CD8-positive, alpha-beta memory T cell (primary cell): ENCODE results near the gene ZNF335. TPM values are rescaled to one million over a fixed set of nuclear protein-coding genes. Genes with fewer than 3 reads are reported as not detected.
A peak's percentile ranks its signal among the peaks of the same experiment; 100 is the strongest.

Experiments used
- CTCF ChIA-PET: fragments of 350-600 bp; sonication (Branson Sonifier 250); formaldehyde crosslinking; loops from one replicate; lab custom pipeline; 2021; ENCODE audit warnings: antibody characterized with exemption; lab: Charles Lee
- POLR2A ChIA-PET: fragments of 350-600 bp; sonication (Branson Sonifier 250); formaldehyde crosslinking; loops from one replicate; lab custom pipeline; 2021; ENCODE audit warnings: antibody characterized with exemption; lab: Charles Lee
- DNase-seq, 5 donors: peaks; one replicate each; pipeline versions ENCODE4 v3.0.0 to v3.0.0-alpha.2; 2020 to 2022; ENCODE audit warnings: mixed read lengths in 1 of 5
- H3K27ac ChIP-seq: one replicate; pipeline ENCODE4 v1.7.0; 2013; ENCODE audit warnings: low read depth, mild to moderate bottlenecking, low read length, moderate library complexity
- H3K27me3 ChIP-seq: 2 replicates; pipeline ENCODE4 v1.7.0; 2013; ENCODE audit warnings: low read length, mild to moderate bottlenecking; ENCODE audit not compliant: insufficient read depth, poor library complexity, severe bottlenecking
- H3K36me3 ChIP-seq: 2 replicates; pipeline ENCODE4 v1.7.0; 2013; ENCODE audit warnings: mild to moderate bottlenecking, low read length, moderate library complexity; ENCODE audit not compliant: insufficient read depth
- H3K4me1 ChIP-seq: 2 replicates; pipeline ENCODE4 v1.7.0; 2013; ENCODE audit warnings: mild to moderate bottlenecking, low read length, moderate library complexity; ENCODE audit not compliant: insufficient read depth
- H3K4me3 ChIP-seq: 2 replicates; pipeline ENCODE4 v1.7.0; 2013; ENCODE audit warnings: mild to moderate bottlenecking, low read length
- H3K9me3 ChIP-seq: 2 replicates; pipeline ENCODE4 v1.7.0; 2013; ENCODE audit warnings: mild to moderate bottlenecking, low read length
- H3K27ac Mint-ChIP-seq, 8 donors: one replicate each; pipeline ENCODE4 v1.8.0; 2020 to 2021; ENCODE audit warnings: mixed read lengths in 8 of 8, mild to moderate bottlenecking in 6 of 8, inconsistent platforms in 3 of 8, moderate library complexity in 3 of 8
- H3K27me3 Mint-ChIP-seq, 2 donors: one replicate each; pipeline ENCODE4 v1.8.0; 2020 to 2021; ENCODE audit warnings: mixed read lengths in 2 of 2, mild to moderate bottlenecking in 1 of 2, moderate library complexity in 1 of 2
- H3K36me3 Mint-ChIP-seq, 3 donors: one replicate each; pipeline ENCODE4 v1.8.0; 2020 to 2021; ENCODE audit warnings: mixed read lengths in 3 of 3, inconsistent platforms in 1 of 3, mild to moderate bottlenecking in 1 of 3
- H3K4me1 Mint-ChIP-seq, 3 donors: one replicate each; pipeline ENCODE4 v1.8.0; 2020 to 2021; ENCODE audit warnings: mixed read lengths in 3 of 3, inconsistent platforms in 1 of 3, mild to moderate bottlenecking in 1 of 3
- H3K4me3 Mint-ChIP-seq, 7 donors: one replicate each; pipeline ENCODE4 v1.8.0; 2020 to 2021; ENCODE audit warnings: mixed read lengths in 7 of 7, mild to moderate bottlenecking in 6 of 7, moderate library complexity in 4 of 7, inconsistent platforms in 2 of 7
- H3K9me3 Mint-ChIP-seq, 5 donors: one replicate each; pipeline ENCODE4 v1.8.0; 2020 to 2022; ENCODE audit warnings: mixed read lengths in 5 of 5, mild to moderate bottlenecking in 3 of 5, moderate library complexity in 2 of 5, inconsistent platforms in 1 of 5
- polyA plus RNA-seq: library from polyadenylated mRNA; unstranded; fragments of 300-500 nt; fragmentation: Illumina TruSeq; gene quantifications from one replicate; pipeline ENCODE4 v1.2.3, GENCODE V29; 2021
- total RNA-seq, 2 experiments: library from RNA; stranded (reverse); gene quantifications; one replicate each; pipeline ENCODE4 v1.2.3, GENCODE V29; 2021

ZNF335 gene
- total and polyA plus RNA-seq, 3 experiments from 2014 or later = 14.6 to 38.3 (median 37.5) TPM

DNA sequence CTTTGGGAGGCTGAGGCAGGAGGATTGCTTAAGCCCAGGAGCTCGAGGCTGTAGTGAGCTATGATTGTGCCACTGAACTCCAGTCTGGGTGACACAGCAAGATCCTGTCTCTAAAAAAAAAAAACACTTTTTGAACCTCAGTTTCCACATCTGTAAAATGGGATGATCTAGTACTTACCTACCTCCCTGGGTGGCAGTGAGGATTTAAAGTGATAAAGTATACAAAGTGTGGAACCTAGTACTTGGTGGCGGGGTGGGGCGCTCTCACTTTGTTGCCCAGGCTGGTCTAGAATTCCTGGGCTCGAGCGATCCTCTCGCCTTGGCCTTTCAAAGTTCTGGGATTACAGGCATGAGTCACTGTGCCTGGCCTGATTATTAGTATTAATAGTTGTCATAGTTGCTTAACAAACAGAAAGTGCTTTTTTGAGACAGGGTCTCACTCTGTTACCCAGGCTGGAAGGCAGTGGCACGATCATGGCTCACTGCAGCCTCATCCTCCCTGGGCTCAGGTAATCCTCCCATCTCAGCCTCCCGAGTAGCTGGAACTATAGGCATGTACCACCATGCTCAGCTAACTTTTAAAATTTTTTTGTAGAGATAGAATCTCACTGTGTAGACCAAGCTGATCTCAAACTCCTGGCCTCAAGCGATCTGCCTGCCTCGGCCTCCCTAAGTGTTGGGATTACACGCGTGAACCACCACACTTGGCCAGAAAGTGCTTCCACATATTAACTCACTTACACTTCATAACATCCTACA, 53.0 kb downstream of the ZNF335 start:
- POLR2A ChIA-PET = interaction anchor here (0.6 kb wide), 1 partner anchor 28 kb away, joined by 3 read pairs; the partner anchor contains the start of genes CTSA and NEURL2
- no peak overlapping the region for H3K27ac Mint-ChIP-seq

DNA sequence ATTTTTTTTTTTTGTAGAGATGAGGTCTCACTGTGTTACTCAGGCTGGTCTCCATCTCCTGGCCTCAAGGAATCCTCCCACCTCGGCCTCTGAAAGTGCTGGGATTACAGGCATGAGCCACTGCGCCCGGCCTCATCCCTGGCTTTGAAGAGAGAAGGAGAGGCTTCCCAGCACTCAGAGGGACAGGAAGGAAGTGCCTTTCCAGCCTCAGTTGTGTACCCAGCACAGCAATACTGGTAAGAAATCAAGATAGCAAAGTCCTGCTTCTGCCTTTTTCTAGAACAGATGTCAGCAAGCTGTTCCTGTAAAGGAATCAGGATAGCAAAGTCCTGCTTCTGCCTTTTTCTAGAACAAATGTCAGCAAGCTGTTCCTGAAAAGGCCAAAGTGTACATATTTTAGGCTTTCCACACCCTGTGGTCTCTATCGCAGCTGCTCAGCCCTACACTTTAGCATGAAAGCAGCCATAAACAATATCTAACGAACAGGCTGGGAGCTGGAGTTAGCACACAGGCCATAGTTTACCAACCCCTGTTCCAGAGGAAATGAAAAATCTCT, 53.7 kb downstream of the ZNF335 start:
- ChIA-PET CTCF (interaction anchor here (1.3 kb wide), 1 partner anchor 15 kb away, joined by 5 read pairs; the partner anchor contains the start of gene PCIF1), POLR2A (no interaction called here)
- H3K27ac Mint-ChIP-seq = no peak overlapping the region
- H3K36me3 Mint-ChIP-seq = peaks cover 0 to 3% (median 0%) of the 10 kb centered on the region in 3 donors
- no peak for DNase-seq
- H3K4me3 Mint-ChIP-seq = no peak overlapping the region
- Histone ChIP-seq H3K4me1 (no peaks in the 10 kb centered on the region), H3K4me3 (no peak overlapping the region), H3K27me3 (no peaks in the 10 kb centered on the region), H3K27ac (no peak overlapping the region), H3K9me3 (no peaks in the 10 kb centered on the region), H3K36me3 (no peaks in the 10 kb centered on the region)
- no peaks in the 10 kb centered on the region for H3K4me1 Mint-ChIP-seq
- H3K27me3 Mint-ChIP-seq = peaks cover 24 to 44% of the 10 kb centered on the region in 2 donors
- no peaks in the 10 kb centered on the region for H3K9me3 Mint-ChIP-seq

More for the DNA sequence above, 53.0 kb downstream of the ZNF335 start:
- Mint-ChIP-seq H3K4me3 (no peak overlapping the region), H3K36me3 (peaks cover 0 to 3% (median 0%) of the 10 kb centered on the region in 3 donors), H3K9me3 (no peaks in the 10 kb centered on the region), H3K27me3 (peaks cover 24 to 44% of the 10 kb centered on the region in 2 donors), H3K4me1 (no peaks in the 10 kb centered on the region)
- Histone ChIP-seq H3K27me3 (no peaks in the 10 kb centered on the region), H3K4me1 (no peaks in the 10 kb centered on the region), H3K27ac (no peak overlapping the region), H3K4me3 (no peak overlapping the region), H3K9me3 (no peaks in the 10 kb centered on the region), H3K36me3 (no peaks in the 10 kb centered on the region)
- DNase-seq = no peak
- CTCF ChIA-PET = interaction anchor here (1.3 to 1.5 kb wide), 2 partner anchors 9 to 15 kb away, joined by 4 to 5 read pairs; partner anchors contain the start of gene PCIF1

GRCh38 chr20:45917790-45918141, 54.2 kb downstream of the ZNF335 start:
- Histone ChIP-seq H3K27me3 (no peaks in the 10 kb centered on the region), H3K9me3 (no peaks in the 10 kb centered on the region), H3K4me1 (no peaks in the 10 kb centered on the region), H3K4me3 (no peak overlapping the region), H3K36me3 (no peaks in the 10 kb centered on the region), H3K27ac (no peak overlapping the region)
- ChIA-PET CTCF (no interaction called here), POLR2A (no interaction called here)
- no peaks in the 10 kb centered on the region for H3K4me1 Mint-ChIP-seq
- no peaks in the 10 kb centered on the region for H3K9me3 Mint-ChIP-seq
- H3K4me3 Mint-ChIP-seq = no peak overlapping the region
- H3K36me3 Mint-ChIP-seq = peaks cover 0 to 3% (median 0%) of the 10 kb centered on the region in 3 donors
- peaks cover 24 to 44% of the 10 kb centered on the region in 2 donors for H3K27me3 Mint-ChIP-seq
- DNase-seq = no peak
- H3K27ac Mint-ChIP-seq = no peak overlapping the region

- no peak overlapping the region for H3K4me3 ChIP-seq
- peaks cover 13 to 20% (median 15%) of the 10 kb centered on the region in 3 donors for H3K4me1 Mint-ChIP-seq
- POLR2A ChIA-PET = no interaction called here
These were observed 58.9 kb downstream of the ZNF335 start for GRCh38 chr20:45913116-45913515.

GRCh38 chr20:45912344-45912682, 59.7 kb downstream of the ZNF335 start:
- Histone ChIP-seq H3K4me3 (no peak overlapping the region), H3K27ac (no peak overlapping the region), H3K4me1 (peaks cover 13% of the 10 kb centered on the region), H3K36me3 (no peaks in the 10 kb centered on the region), H3K9me3 (no peaks in the 10 kb centered on the region), H3K27me3 (no peaks in the 10 kb centered on the region)
- Mint-ChIP-seq H3K9me3 (no peaks in the 10 kb centered on the region), H3K27me3 (peaks cover 18 to 24% of the 10 kb centered on the region in 2 donors), H3K4me3 (peak overlapping the region; percentile 29 to 91 (median 59)), H3K4me1 (peaks cover 13 to 20% (median 15%) of the 10 kb centered on the region in 3 donors), H3K36me3 (no peaks in the 10 kb centered on the region), H3K27ac (no peak overlapping the region)
- ChIA-PET CTCF (interaction anchor here (0.7 to 1.2 kb wide), 2 partner anchors 10 to 21 kb away, joined by 3 read pairs; no protein-coding TSS in a partner anchor), POLR2A (no interaction called here)
- no peak for DNase-seq

More at GRCh38 chr20:45913116-45913515, 58.9 kb downstream of the ZNF335 start:
- CTCF ChIA-PET = no interaction called here
- H3K27ac ChIP-seq = no peak overlapping the region
- no peak for DNase-seq
- no peaks in the 10 kb centered on the region for H3K9me3 ChIP-seq
- Mint-ChIP-seq H3K27ac (no peak overlapping the region), H3K36me3 (no peaks in the 10 kb centered on the region), H3K4me3 (peak overlapping the region in 4 of 7 donors; percentile 31 to 59 (median 36)), H3K9me3 (no peaks in the 10 kb centered on the region), H3K27me3 (peaks cover 21 to 24% of the 10 kb centered on the region in 2 donors)
- no peaks in the 10 kb centered on the region for H3K27me3 ChIP-seq
- H3K36me3 ChIP-seq = no peaks in the 10 kb centered on the region
- peaks cover 13% of the 10 kb centered on the region for H3K4me1 ChIP-seq

GRCh38 chr20:45911486-45912343, 60.3 kb downstream of the ZNF335 start, which contains the start of gene PLTP:
Gene PLTP, minus strand, starts transcription at chr20:45912155. Its CDS starts 703 bp downstream, at chr20:45911452.
- ChIA-PET CTCF (interaction anchor here (0.7 to 1.2 kb wide), 2 partner anchors 10 to 22 kb away, joined by 3 read pairs; no protein-coding TSS in a partner anchor), POLR2A (interaction anchor here (3.4 kb wide), 1 partner anchor 23 kb away, joined by 19 read pairs; the partner anchor contains the start of gene PCIF1)
- Histone ChIP-seq H3K27ac (peak within 1 kb of the TSS; percentile 39), H3K4me3 (peak within 1 kb of the TSS; percentile 81), H3K4me1 (peaks cover 13% of the 10 kb centered on the region), H3K9me3 (no peaks in the 10 kb centered on the region), H3K36me3 (no peaks in the 10 kb centered on the region), H3K27me3 (no peaks in the 10 kb centered on the region)
- Mint-ChIP-seq H3K27ac (peak within 1 kb of the TSS; percentile 29 to 94 (median 84)), H3K36me3 (no peaks in the 10 kb centered on the region), H3K4me3 (peak within 1 kb of the TSS; percentile 69 to 92 (median 86)), H3K4me1 (peaks cover 13 to 20% (median 15%) of the 10 kb centered on the region in 3 donors), H3K27me3 (peaks cover 15 to 24% of the 10 kb centered on the region in 2 donors), H3K9me3 (no peaks in the 10 kb centered on the region)
- peak in 4 of 5 donors; percentile 39 to 76 (median 50) for DNase-seq

- DNase-seq = peak; percentile 82 to 90 (median 85)
- Histone ChIP-seq H3K36me3 (no peaks in the 10 kb centered on the region), H3K27me3 (no peaks in the 10 kb centered on the region), H3K4me3 (peak overlapping the region; percentile 81), H3K4me1 (peaks cover 13% of the 10 kb centered on the region), H3K27ac (peak overlapping the region; percentile 39), H3K9me3 (no peaks in the 10 kb centered on the region)
- peak overlapping the region; percentile 69 to 92 (median 86) for H3K4me3 Mint-ChIP-seq
- no peaks in the 10 kb centered on the region for H3K36me3 Mint-ChIP-seq
- H3K9me3 Mint-ChIP-seq = no peaks in the 10 kb centered on the region
- H3K27me3 Mint-ChIP-seq = peaks cover 9 to 20% of the 10 kb centered on the region in 2 donors
- H3K4me1 Mint-ChIP-seq = peaks cover 13 to 20% (median 15%) of the 10 kb centered on the region in 3 donors
- POLR2A ChIA-PET = interaction anchor here (0.6 to 3.4 kb wide), 5 partner anchors 22 to 53 kb away, joined by 3 to 19 read pairs (median 5); partner anchors contain the start of genes PCIF1 and ZSWIM1
- CTCF ChIA-PET = no interaction called here
- H3K27ac Mint-ChIP-seq = peak overlapping the region; percentile 60 to 94 (median 85)
These were observed 61.1 kb downstream of the ZNF335 start for GRCh38 chr20:45910670-45911485.
